ENCODE results near the gene MELTF.

Gene MELTF

DNA sequence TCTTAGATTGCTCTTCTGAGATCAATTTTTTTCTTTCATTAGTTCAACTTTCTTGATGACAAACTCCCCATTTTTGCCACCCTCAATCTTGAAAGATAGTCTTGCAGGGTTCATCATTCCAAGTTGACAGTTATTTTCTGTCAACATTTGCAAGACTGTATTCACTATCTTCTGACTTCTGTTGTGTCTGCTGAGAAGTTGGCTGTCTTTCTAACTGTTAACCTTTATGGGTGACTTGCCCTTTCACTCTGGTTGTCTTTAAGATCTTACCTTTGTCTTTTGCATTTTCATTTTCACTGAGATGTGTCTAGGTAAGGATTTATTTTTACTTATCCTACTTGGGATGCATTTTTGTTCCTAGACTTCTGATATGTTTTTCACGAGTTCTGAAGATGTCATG lies 46.4 kb downstream of the MELTF start:
- no peak overlapping the region for H3K27ac ChIP-seq
- no peaks in the 10 kb centered on the region for H4K20me1 ChIP-seq (ENCODE audit: insufficient read depth)
- no peak overlapping the region for H2AFZ ChIP-seq (ENCODE audit: low read depth)
- H3K4me2 ChIP-seq = no peak overlapping the region
- no peak overlapping the region for H3K4me3 ChIP-seq (IDR thresholded peaks at IDR 0.05; ENCODE audit: insufficient read depth, low read depth, low read length)
- H3K36me3 ChIP-seq (ENCODE audit: insufficient read depth) = no peaks in the 10 kb centered on the region
- no peaks in the 10 kb centered on the region for H3K4me1 ChIP-seq (ENCODE audit: low read depth, poor library complexity, severe bottlenecking)
- no peaks in the 10 kb centered on the region for H3K27me3 ChIP-seq (ENCODE audit: insufficient read depth, low read depth)
- TF ChIP-seq, protein P1, sequence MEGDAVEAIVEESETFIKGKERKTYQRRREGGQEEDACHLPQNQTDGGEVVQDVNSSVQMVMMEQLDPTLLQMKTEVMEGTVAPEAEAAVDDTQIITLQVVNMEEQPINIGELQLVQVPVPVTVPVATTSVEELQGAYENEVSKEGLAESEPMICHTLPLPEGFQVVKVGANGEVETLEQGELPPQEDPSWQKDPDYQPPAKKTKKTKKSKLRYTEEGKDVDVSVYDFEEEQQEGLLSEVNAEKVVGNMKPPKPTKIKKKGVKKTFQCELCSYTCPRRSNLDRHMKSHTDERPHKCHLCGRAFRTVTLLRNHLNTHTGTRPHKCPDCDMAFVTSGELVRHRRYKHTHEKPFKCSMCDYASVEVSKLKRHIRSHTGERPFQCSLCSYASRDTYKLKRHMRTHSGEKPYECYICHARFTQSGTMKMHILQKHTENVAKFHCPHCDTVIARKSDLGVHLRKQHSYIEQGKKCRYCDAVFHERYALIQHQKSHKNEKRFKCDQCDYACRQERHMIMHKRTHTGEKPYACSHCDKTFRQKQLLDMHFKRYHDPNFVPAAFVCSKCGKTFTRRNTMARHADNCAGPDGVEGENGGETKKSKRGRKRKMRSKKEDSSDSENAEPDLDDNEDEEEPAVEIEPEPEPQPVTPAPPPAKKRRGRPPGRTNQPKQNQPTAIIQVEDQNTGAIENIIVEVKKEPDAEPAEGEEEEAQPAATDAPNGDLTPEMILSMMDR (conservative IDR thresholded peaks at IDR 0.05; ENCODE audit: low read depth, low read length) = no peak
- H3K9ac ChIP-seq = no peak overlapping the region
- no peaks in the 10 kb centered on the region for H3K79me2 ChIP-seq (ENCODE audit: insufficient read depth, low read depth)

DNA sequence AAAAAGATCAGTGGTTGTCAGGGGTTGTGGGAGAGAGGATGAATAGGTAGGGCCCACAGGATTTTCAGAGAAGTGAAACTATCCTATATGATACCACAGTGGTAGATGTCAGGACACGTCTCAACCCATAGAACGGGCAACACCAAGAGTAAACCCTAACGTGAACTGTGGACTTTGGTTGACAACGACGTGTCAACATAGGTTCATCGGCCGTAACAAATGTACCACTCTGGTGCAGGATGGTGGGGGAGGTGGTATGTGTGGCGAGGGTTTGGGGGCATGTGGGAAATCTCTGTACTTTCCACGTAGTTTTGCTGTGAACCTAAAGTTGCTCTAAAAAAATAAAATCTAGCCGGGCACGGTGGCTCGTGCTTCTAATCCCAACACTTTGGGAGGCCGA lies 48.0 kb downstream of the MELTF start:
- Histone ChIP-seq H3K4me2 (no peak overlapping the region), H4K20me1 (ENCODE audit: insufficient read depth) (no peaks in the 10 kb centered on the region), H2AFZ (ENCODE audit: low read depth) (no peak overlapping the region), H3K36me3 (ENCODE audit: insufficient read depth) (no peaks in the 10 kb centered on the region), H3K79me2 (ENCODE audit: insufficient read depth, low read depth) (no peaks in the 10 kb centered on the region), H3K27ac (no peak overlapping the region), H3K4me1 (ENCODE audit: low read depth, poor library complexity, severe bottlenecking) (no peaks in the 10 kb centered on the region), H3K4me3 (IDR thresholded peaks at IDR 0.05; ENCODE audit: insufficient read depth, low read depth, low read length) (no peak overlapping the region), H3K9ac (no peak overlapping the region), H3K27me3 (ENCODE audit: insufficient read depth, low read depth) (no peaks in the 10 kb centered on the region)
- TF ChIP-seq, protein P1 (conservative IDR thresholded peaks at IDR 0.05; ENCODE audit: low read depth, low read length) = no peak

DNA sequence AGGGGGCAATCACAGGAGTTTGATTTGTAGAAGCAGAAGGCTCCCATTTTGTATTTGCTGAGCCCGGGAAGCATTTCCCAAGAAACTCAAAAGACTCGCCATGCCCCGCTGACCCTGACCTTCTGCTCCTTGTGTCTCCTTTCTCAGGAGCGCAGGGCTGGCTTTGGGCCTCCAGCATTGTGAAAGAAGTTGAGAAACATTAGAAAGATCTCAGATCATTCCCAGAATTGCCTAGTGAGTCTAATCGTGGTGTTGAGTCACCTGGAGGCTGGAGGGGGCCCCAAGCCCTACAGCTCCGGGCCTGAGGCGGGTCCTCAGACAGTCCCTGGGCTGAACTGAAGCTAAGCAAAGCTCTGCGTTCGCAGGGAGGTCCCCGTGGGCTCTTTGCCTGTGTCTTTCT lies 50.1 kb downstream of the MELTF start:
- no peaks in the 10 kb centered on the region for H3K36me3 ChIP-seq (ENCODE audit: insufficient read depth)
- H3K79me2 ChIP-seq (ENCODE audit: insufficient read depth, low read depth) = no peaks in the 10 kb centered on the region
- no peak overlapping the region for H3K4me3 ChIP-seq (IDR thresholded peaks at IDR 0.05; ENCODE audit: insufficient read depth, low read depth, low read length)
- H3K4me1 ChIP-seq (ENCODE audit: low read depth, poor library complexity, severe bottlenecking) = no peaks in the 10 kb centered on the region
- no peaks in the 10 kb centered on the region for H4K20me1 ChIP-seq (ENCODE audit: insufficient read depth)
- no peak overlapping the region for H3K4me2 ChIP-seq
- no peak overlapping the region for H3K9ac ChIP-seq
- no peak overlapping the region for H2AFZ ChIP-seq (ENCODE audit: low read depth)
- no peak overlapping the region for H3K27ac ChIP-seq
- H3K27me3 ChIP-seq (ENCODE audit: insufficient read depth, low read depth) = no peaks in the 10 kb centered on the region
- TF ChIP-seq, protein P1 (conservative IDR thresholded peaks at IDR 0.05; ENCODE audit: low read depth, low read length) = no peak

DNA sequence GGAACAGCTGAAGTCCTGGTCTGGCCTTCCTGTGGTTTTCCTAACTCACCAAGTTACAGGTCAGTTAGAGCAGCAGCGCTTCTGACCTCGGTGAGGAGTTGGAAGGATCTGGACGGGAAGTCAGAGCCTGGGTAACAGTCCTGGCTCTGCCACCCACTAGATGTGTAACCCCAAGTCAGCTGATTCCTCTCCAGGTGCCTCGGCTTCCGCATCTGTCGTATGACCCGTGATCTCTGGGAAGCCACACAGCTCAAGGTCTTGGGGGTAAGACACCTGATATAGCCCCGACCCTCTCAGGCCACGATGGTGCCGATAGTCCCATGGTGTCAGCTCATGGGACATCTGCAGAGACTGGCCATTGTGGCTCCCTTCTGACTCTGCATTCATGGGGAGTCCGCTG lies 52.7 kb downstream of the MELTF start:
- Histone ChIP-seq H3K27me3 (ENCODE audit: insufficient read depth, low read depth) (no peaks in the 10 kb centered on the region), H3K4me3 (IDR thresholded peaks at IDR 0.05; ENCODE audit: insufficient read depth, low read depth, low read length) (no peak overlapping the region), H3K4me2 (no peak overlapping the region), H4K20me1 (ENCODE audit: insufficient read depth) (no peaks in the 10 kb centered on the region), H3K36me3 (ENCODE audit: insufficient read depth) (no peaks in the 10 kb centered on the region), H3K9ac (no peak overlapping the region), H3K4me1 (ENCODE audit: low read depth, poor library complexity, severe bottlenecking) (no peaks in the 10 kb centered on the region), H3K79me2 (ENCODE audit: insufficient read depth, low read depth) (no peaks in the 10 kb centered on the region), H3K27ac (no peak overlapping the region), H2AFZ (ENCODE audit: low read depth) (no peak overlapping the region)
- TF ChIP-seq, protein P1 (conservative IDR thresholded peaks at IDR 0.05; ENCODE audit: low read depth, low read length) = no peak
